ENCODE data around the gene CDKAL1.

GRCh38 chr6:21053612-21054011 lies 519.4 kb downstream of the CDKAL1 start:
- TF ChIP-seq CTCF (IDR thresholded peaks at IDR 0.05; ENCODE audit: poor library complexity) (no peak), EZH2 (IDR thresholded peaks at IDR 0.05; ENCODE audit: borderline replicate concordance) (no peak)

All from hepatocyte (in vitro differentiated cells).